ENCODE data around the gene MCRIP2. TPM values are rescaled to one million over a fixed set of nuclear protein-coding genes. Genes with fewer than 3 reads are reported as not detected.

Gene MCRIP2
- total and polyA plus RNA-seq, 9 of the 15 experiments (the other 6 are each of a cell fraction or from before 2014, with no cell fraction given): 0.80 to 120 (median 35.2) TPM

- TF ChIP-seq, protein P1, sequence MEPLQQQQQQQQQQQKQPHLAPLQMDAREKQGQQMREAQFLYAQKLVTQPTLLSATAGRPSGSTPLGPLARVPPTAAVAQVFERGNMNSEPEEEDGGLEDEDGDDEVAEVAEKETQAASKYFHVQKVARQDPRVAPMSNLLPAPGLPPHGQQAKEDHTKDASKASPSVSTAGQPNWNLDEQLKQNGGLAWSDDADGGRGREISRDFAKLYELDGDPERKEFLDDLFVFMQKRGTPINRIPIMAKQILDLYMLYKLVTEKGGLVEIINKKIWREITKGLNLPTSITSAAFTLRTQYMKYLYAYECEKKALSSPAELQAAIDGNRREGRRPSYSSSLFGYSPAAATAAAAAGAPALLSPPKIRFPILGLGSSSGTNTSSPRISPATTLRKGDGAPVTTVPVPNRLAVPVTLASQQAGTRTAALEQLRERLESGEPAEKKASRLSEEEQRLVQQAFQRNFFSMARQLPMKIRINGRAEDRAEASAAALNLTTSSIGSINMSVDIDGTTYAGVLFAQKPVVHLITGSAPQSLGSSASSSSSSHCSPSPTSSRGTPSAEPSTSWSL (CRISPR knock-in tag; IDR thresholded peaks at IDR 0.05; ENCODE audit: borderline replicate concordance): no peak
- TF ChIP-seq TAF1 (IDR thresholded peaks at IDR 0.05; ENCODE audit: control insufficient read depth, extremely low read depth, insufficient read depth, low read length, severe bottlenecking): peak; percentile 84
- TF ChIP-seq ZKSCAN8 (CRISPR knock-in tag; IDR thresholded peaks at IDR 0.05): no peak
- TF ChIP-seq CHD1 (IDR thresholded peaks at IDR 0.05; ENCODE audit: low read length): peak; percentile 26
- TF ChIP-seq MCM7 (IDR thresholded peaks at IDR 0.05): no peak
- no peak for TF ChIP-seq SLC30A9 (CRISPR knock-in tag; IDR thresholded peaks at IDR 0.05)
- no peak for TF ChIP-seq SETDB1 (IDR thresholded peaks at IDR 0.05; ENCODE audit: low read length)
- TF ChIP-seq ZNF143 (CRISPR knock-in tag; IDR thresholded peaks at IDR 0.05): peak; percentile 82
- TF ChIP-seq POLR3G (IDR thresholded peaks at IDR 0.05; ENCODE audit: extremely low read depth, insufficient read length, insufficient replicate concordance): no peak
- TF ChIP-seq ERF (CRISPR knock-in tag; IDR thresholded peaks at IDR 0.05): peak; percentile 36
- TF ChIP-seq, protein P2, sequence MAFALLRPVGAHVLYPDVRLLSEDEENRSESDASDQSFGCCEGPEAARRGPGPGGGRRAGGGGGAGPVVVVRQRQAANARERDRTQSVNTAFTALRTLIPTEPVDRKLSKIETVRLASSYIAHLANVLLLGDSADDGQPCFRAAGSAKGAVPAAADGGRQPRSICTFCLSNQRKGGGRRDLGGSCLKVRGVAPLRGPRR (CRISPR knock-in tag; IDR thresholded peaks at IDR 0.05): no peak
- TF ChIP-seq ZBTB1 (CRISPR knock-in tag; IDR thresholded peaks at IDR 0.05; ENCODE audit: borderline replicate concordance, low read depth): no peak
- TF ChIP-seq BRD4 (IDR thresholded peaks at IDR 0.05): no peak
- no peak; the same call in 1 of the 2 replicates for TF ChIP-seq STAT5A (IDR thresholded peaks at IDR 0.05; ENCODE audit: borderline replicate concordance, low read length)
- TF ChIP-seq, protein P3, sequence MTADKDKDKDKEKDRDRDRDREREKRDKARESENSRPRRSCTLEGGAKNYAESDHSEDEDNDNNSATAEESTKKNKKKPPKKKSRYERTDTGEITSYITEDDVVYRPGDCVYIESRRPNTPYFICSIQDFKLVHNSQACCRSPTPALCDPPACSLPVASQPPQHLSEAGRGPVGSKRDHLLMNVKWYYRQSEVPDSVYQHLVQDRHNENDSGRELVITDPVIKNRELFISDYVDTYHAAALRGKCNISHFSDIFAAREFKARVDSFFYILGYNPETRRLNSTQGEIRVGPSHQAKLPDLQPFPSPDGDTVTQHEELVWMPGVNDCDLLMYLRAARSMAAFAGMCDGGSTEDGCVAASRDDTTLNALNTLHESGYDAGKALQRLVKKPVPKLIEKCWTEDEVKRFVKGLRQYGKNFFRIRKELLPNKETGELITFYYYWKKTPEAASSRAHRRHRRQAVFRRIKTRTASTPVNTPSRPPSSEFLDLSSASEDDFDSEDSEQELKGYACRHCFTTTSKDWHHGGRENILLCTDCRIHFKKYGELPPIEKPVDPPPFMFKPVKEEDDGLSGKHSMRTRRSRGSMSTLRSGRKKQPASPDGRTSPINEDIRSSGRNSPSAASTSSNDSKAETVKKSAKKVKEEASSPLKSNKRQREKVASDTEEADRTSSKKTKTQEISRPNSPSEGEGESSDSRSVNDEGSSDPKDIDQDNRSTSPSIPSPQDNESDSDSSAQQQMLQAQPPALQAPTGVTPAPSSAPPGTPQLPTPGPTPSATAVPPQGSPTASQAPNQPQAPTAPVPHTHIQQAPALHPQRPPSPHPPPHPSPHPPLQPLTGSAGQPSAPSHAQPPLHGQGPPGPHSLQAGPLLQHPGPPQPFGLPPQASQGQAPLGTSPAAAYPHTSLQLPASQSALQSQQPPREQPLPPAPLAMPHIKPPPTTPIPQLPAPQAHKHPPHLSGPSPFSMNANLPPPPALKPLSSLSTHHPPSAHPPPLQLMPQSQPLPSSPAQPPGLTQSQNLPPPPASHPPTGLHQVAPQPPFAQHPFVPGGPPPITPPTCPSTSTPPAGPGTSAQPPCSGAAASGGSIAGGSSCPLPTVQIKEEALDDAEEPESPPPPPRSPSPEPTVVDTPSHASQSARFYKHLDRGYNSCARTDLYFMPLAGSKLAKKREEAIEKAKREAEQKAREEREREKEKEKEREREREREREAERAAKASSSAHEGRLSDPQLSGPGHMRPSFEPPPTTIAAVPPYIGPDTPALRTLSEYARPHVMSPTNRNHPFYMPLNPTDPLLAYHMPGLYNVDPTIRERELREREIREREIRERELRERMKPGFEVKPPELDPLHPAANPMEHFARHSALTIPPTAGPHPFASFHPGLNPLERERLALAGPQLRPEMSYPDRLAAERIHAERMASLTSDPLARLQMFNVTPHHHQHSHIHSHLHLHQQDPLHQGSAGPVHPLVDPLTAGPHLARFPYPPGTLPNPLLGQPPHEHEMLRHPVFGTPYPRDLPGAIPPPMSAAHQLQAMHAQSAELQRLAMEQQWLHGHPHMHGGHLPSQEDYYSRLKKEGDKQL (CRISPR knock-in tag; IDR thresholded peaks at IDR 0.05; ENCODE audit: borderline replicate concordance): no peak
- TF ChIP-seq PHF8 (IDR thresholded peaks at IDR 0.05; ENCODE audit: borderline replicate concordance, low read length): peak; percentile 62; the same call in 1 of the 2 replicates
- TF ChIP-seq NFIX (CRISPR knock-in tag; IDR thresholded peaks at IDR 0.05; ENCODE audit: low read depth): no peak
- no peak for TF ChIP-seq ZNF217 (CRISPR knock-in tag; IDR thresholded peaks at IDR 0.05)
- peak; percentile 79 for TF ChIP-seq ZBTB12 (CRISPR knock-in tag; IDR thresholded peaks at IDR 0.05)
These were observed 42.6 kb downstream of the MCRIP2 start, which contains the start of gene JMJD8 (continued) for GRCh38 chr16:684071-684794.
